ENCODE data around the gene SLC23A3.
A peak's percentile ranks its signal among the peaks of the same experiment; 100 is the strongest.

Gene SLC23A3

GRCh38 chr2:219131327-219131726, 38.5 kb downstream of the SLC23A3 start:
- no peak overlapping the region for H3K4me3 ChIP-seq (replicated peaks; ENCODE audit: low read depth, low read length)
- DNase-seq (ENCODE audit: low read depth) = no peak
- TF ChIP-seq, protein P1, sequence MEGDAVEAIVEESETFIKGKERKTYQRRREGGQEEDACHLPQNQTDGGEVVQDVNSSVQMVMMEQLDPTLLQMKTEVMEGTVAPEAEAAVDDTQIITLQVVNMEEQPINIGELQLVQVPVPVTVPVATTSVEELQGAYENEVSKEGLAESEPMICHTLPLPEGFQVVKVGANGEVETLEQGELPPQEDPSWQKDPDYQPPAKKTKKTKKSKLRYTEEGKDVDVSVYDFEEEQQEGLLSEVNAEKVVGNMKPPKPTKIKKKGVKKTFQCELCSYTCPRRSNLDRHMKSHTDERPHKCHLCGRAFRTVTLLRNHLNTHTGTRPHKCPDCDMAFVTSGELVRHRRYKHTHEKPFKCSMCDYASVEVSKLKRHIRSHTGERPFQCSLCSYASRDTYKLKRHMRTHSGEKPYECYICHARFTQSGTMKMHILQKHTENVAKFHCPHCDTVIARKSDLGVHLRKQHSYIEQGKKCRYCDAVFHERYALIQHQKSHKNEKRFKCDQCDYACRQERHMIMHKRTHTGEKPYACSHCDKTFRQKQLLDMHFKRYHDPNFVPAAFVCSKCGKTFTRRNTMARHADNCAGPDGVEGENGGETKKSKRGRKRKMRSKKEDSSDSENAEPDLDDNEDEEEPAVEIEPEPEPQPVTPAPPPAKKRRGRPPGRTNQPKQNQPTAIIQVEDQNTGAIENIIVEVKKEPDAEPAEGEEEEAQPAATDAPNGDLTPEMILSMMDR (IDR thresholded peaks at IDR 0.05; ENCODE audit: low read length, missing control alignments) = no peak

DNA sequence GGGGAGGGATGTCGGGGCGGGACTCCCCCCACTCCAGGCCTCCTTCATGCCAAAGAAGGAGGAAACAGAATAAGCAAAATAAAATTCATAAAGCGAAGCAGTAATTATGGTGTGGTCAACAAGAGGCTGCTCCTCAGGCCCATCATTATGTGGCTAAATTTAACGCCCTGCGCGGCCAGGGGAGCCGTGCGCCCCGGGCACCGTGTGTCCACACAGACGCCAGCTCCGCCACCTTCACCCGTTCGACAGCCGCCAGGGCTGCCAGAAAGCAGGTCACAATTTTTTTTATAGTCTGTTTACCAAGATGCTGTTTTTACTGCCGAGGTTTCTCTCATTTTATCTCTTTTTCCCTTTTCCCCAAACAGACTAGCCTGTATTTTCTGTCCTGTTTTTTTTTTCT, 40.2 kb downstream of the SLC23A3 start:
- H3K4me3 ChIP-seq (replicated peaks; ENCODE audit: low read depth, low read length) = no peak overlapping the region
- TF ChIP-seq, protein P1 (IDR thresholded peaks at IDR 0.05; ENCODE audit: low read length, missing control alignments) = no peak
- DNase-seq (ENCODE audit: low read depth) = no peak

- DNase-seq (ENCODE audit: low read depth) = peak; percentile 29
- H3K4me3 ChIP-seq (replicated peaks; ENCODE audit: low read depth, low read length) = no peak overlapping the region
- TF ChIP-seq, protein P1 (IDR thresholded peaks at IDR 0.05; ENCODE audit: low read length, missing control alignments) = no peak
These were observed 41.4 kb downstream of the SLC23A3 start for GRCh38 chr2:219128396-219128795.

- DNase-seq (ENCODE audit: low read depth) = no peak
- TF ChIP-seq, protein P1 (IDR thresholded peaks at IDR 0.05; ENCODE audit: low read length, missing control alignments) = no peak
- no peak overlapping the region for H3K4me3 ChIP-seq (replicated peaks; ENCODE audit: low read depth, low read length)
These were observed 42.7 kb downstream of the SLC23A3 start for GRCh38 chr2:219127037-219127635.

DNA sequence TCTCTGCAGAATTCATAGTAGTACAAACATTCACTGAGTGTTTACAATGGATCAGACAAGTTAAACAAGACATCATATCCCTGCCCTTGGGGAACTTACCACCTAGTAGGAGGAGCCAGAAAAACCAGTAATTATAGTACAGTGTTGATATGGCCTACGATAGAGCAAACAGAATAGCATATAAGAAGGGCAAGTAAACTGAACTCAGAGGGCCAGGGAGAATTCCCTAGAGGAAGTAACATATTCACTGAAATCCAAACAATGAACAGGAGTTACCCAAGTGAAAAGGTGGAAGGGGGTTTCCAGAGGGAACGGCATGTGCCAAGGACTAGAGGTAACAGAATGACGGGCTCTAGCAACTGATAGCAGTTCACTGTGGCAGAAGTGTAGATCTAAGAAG, 43.3 kb downstream of the SLC23A3 start:
- DNase-seq (ENCODE audit: low read depth) = peak; percentile 24
- no peak overlapping the region for H3K4me3 ChIP-seq (replicated peaks; ENCODE audit: low read depth, low read length)
- TF ChIP-seq, protein P1 (IDR thresholded peaks at IDR 0.05; ENCODE audit: low read length, missing control alignments) = no peak

DNA sequence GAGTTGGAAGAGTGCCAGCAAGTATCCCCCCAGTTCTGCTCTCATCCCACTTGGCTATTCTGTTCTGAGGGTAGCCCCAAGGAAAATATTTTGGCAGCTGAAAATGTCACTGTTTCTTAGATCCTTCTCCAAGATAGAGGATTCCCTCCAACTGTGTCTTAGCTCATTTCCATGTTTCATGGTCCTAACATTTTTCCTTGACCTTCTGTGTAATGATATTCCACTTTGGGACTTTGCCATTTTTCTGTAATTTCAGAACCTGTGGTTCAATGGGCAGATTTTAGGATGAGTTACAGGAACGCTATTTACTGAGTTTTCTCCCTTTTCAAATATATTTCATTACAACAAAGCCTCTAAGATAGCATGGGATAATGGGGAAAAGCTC, 44.0 kb downstream of the SLC23A3 start:
- no peak overlapping the region for H3K4me3 ChIP-seq (replicated peaks; ENCODE audit: low read depth, low read length)
- no peak for DNase-seq (ENCODE audit: low read depth)
- TF ChIP-seq, protein P1 (IDR thresholded peaks at IDR 0.05; ENCODE audit: low read length, missing control alignments) = no peak

DNA sequence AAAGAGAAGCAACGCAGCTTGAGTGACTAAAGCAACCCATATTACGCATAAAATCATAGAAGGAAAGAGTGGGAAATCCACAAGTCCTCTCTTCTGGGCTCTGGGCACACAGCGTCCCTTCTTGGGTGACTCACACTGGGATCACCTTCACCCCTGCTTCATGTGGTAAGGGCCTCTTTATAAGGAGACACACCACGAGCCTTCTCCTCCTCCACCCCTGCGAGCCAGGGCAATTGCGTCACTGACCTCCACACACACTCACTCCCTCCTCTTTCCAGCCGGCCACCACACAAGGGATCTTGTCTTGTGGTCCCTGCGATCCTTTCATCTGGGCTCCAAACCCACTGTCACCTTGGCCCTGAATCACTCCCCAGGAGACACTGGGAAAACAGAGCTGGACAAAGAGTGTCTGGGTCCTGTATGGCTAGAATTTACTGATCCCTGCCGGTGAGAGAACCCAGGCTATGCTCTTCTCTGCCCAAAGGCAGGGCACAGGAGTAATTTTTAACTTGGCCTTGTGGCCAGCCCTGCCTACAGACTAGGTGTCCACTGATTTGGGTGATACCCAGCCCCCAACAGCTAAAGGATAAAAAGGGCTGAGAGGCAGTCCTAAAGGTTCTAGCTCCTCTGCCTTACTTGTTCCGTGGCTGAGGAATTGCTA, 44.5 kb downstream of the SLC23A3 start:
- TF ChIP-seq, protein P1 (IDR thresholded peaks at IDR 0.05; ENCODE audit: low read length, missing control alignments) = no peak
- DNase-seq (ENCODE audit: low read depth) = peak; percentile 97
- no peak overlapping the region for H3K4me3 ChIP-seq (replicated peaks; ENCODE audit: low read depth, low read length)
